HEK293 (cell line): ENCODE results near the gene IFNL3.

Source experiments
- CTCF ChIA-PET: fragments of 350-600 bp; formaldehyde crosslinking; extraction: SDS; loops from one replicate; lab custom pipeline; 2021; ENCODE audit warnings: antibody characterized with exemption; lab: Yijun Ruan, JAX
- POLR2A ChIA-PET: fragments of 300-600 bp; formaldehyde crosslinking; extraction: SDS; loops from one replicate; lab custom pipeline; 2020; ENCODE audit warnings: antibody characterized with exemption, inconsistent platforms; lab: Yijun Ruan, JAX
- H3K27ac ChIP-seq: fragments of 200-500 bp; sonication (Bioruptor generic); 2 replicates; pipeline ENCODE4 v1.5.1; 2014; ENCODE audit warnings: low read depth, low read length, control low read depth, inconsistent platforms; ENCODE audit errors: extremely low read depth
- H3K36me3 ChIP-seq, 2 experiments: fragments of 200-500 bp in 1 of 2; sonication (Bioruptor generic) in 1 of 2; 1 replicate in 1 of 2; 2 replicates in 1 of 2; pipeline ENCODE4 v1.5.1; 2014 to 2017; ENCODE audit warnings: inconsistent platforms in 2 of 2, low read length in 2 of 2; ENCODE audit not compliant: control insufficient read depth in 2 of 2, insufficient read depth in 1 of 2
- H3K4me1 ChIP-seq: fragments of 200-500 bp; sonication (Bioruptor generic); 2 replicates; pipeline ENCODE4 v1.5.1; 2014; ENCODE audit warnings: mild to moderate bottlenecking, low read length, inconsistent platforms; ENCODE audit not compliant: control insufficient read depth, insufficient read depth
- H3K4me3 ChIP-seq: 2 replicates; pipeline ENCODE4 v1.5.1; 2011; ENCODE audit warnings: low read depth, mild to moderate bottlenecking, control low read depth, low read length, moderate library complexity
- H3K9me3 ChIP-seq: fragments of 200-500 bp; sonication (Bioruptor generic); 2 replicates; pipeline ENCODE4 v1.5.1; 2014; ENCODE audit warnings: low read depth, low read length, inconsistent platforms; ENCODE audit not compliant: control insufficient read depth, insufficient read depth
- BCL6B ChIP-seq: fragments of 450-650 bp; formaldehyde crosslinking; IDR thresholded peaks from 2 replicates; pipeline ENCODE4 v1.5.1; 2017; ENCODE audit warnings: missing biosample characterization, missing genetic modification characterization
- IKZF3 ChIP-seq: fragments of 450-650 bp; IDR thresholded peaks from 2 replicates; pipeline ENCODE4 v1.5.0; 2018; ENCODE audit warnings: missing biosample characterization, mild to moderate bottlenecking, missing genetic modification characterization, moderate library complexity
- MZF1 ChIP-seq: fragments of 450-650 bp; formaldehyde crosslinking; IDR thresholded peaks from 2 replicates; pipeline ENCODE4 v1.5.1; 2017; ENCODE audit warnings: missing biosample characterization, missing genetic modification characterization, borderline replicate concordance
- PATZ1 ChIP-seq: fragments of 450-650 bp; formaldehyde crosslinking; IDR thresholded peaks from 2 replicates; pipeline ENCODE4 v1.5.1; 2016; ENCODE audit warnings: missing biosample characterization, missing genetic modification characterization
- REPIN1 ChIP-seq: fragments of 450-650 bp; formaldehyde crosslinking; IDR thresholded peaks from 2 replicates; pipeline ENCODE4 v1.5.1; 2017; ENCODE audit warnings: missing biosample characterization, missing genetic modification characterization, low read depth
- SCRT1 ChIP-seq: fragments of 450-650 bp; formaldehyde crosslinking; IDR thresholded peaks from 2 replicates; pipeline ENCODE4 v1.5.1; 2016; ENCODE audit warnings: missing biosample characterization, missing genetic modification characterization, borderline replicate concordance
- TCF7L2 ChIP-seq: IDR thresholded peaks from 2 replicates; pipeline ENCODE4 v1.6.1; 2011; ENCODE audit warnings: low read depth, mild to moderate bottlenecking, inconsistent platforms, low read length, moderate library complexity, borderline replicate concordance
- YY2 ChIP-seq: fragments of 450-650 bp; formaldehyde crosslinking; IDR thresholded peaks from 2 replicates; pipeline ENCODE4 v1.5.1; 2016; ENCODE audit warnings: missing biosample characterization, missing genetic modification characterization
- ZBTB10 ChIP-seq: fragments of 450-650 bp; formaldehyde crosslinking; IDR thresholded peaks from 2 replicates; pipeline ENCODE4 v1.5.1; 2016; ENCODE audit warnings: missing biosample characterization, missing genetic modification characterization
- ZBTB17 ChIP-seq: fragments of 450-650 bp; formaldehyde crosslinking; IDR thresholded peaks from 2 replicates; pipeline ENCODE4 v1.5.1; 2016; ENCODE audit warnings: missing biosample characterization, missing genetic modification characterization
- ZBTB8A ChIP-seq: fragments of 450-650 bp; formaldehyde crosslinking; IDR thresholded peaks from 2 replicates; pipeline ENCODE4 v1.5.1; 2016; ENCODE audit warnings: missing biosample characterization, missing genetic modification characterization
- ZEB2 ChIP-seq: fragments of 450-650 bp; formaldehyde crosslinking; IDR thresholded peaks from 2 replicates; pipeline ENCODE4 v1.5.1; 2016; ENCODE audit warnings: missing biosample characterization, missing genetic modification characterization
- ZNF350 ChIP-seq: fragments of 450-650 bp; formaldehyde crosslinking; IDR thresholded peaks from 2 replicates; pipeline ENCODE4 v1.5.0; 2017; ENCODE audit warnings: missing biosample characterization, mild to moderate bottlenecking, missing genetic modification characterization
- ZNF426 ChIP-seq: fragments of 450-650 bp; formaldehyde crosslinking; IDR thresholded peaks from 2 replicates; pipeline ENCODE4 v1.5.1; 2017; ENCODE audit warnings: missing biosample characterization, missing genetic modification characterization, mild to moderate bottlenecking, inconsistent platforms, moderate library complexity
- ZNF449 ChIP-seq: fragments of 450-650 bp; formaldehyde crosslinking; IDR thresholded peaks from 2 replicates; pipeline ENCODE4 v1.5.1; 2017; ENCODE audit warnings: missing biosample characterization, mild to moderate bottlenecking, missing genetic modification characterization, moderate library complexity
- ZNF600 ChIP-seq: fragments of 450-650 bp; formaldehyde crosslinking; IDR thresholded peaks from 2 replicates; pipeline ENCODE4 v1.5.1; 2016; ENCODE audit warnings: missing biosample characterization, missing genetic modification characterization
- ZNF624 ChIP-seq: fragments of 450-650 bp; formaldehyde crosslinking; IDR thresholded peaks from 2 replicates; pipeline ENCODE4 v1.5.1; 2017; ENCODE audit warnings: missing biosample characterization, missing genetic modification characterization
- ZNF629 ChIP-seq: fragments of 450-650 bp; formaldehyde crosslinking; IDR thresholded peaks from 2 replicates; pipeline ENCODE4 v1.5.1; 2017; ENCODE audit warnings: missing biosample characterization, missing genetic modification characterization
- ZNF747 ChIP-seq: fragments of 450-650 bp; formaldehyde crosslinking; IDR thresholded peaks from 2 replicates; pipeline ENCODE4 v1.5.1; 2016; ENCODE audit warnings: missing biosample characterization, missing genetic modification characterization
- ZNF776 ChIP-seq: fragments of 450-650 bp; formaldehyde crosslinking; IDR thresholded peaks from 2 replicates; pipeline ENCODE4 v1.5.0; 2017; ENCODE audit warnings: missing biosample characterization, missing genetic modification characterization, borderline replicate concordance
- ZNF792 ChIP-seq: fragments of 450-650 bp; formaldehyde crosslinking; IDR thresholded peaks from 2 replicates; pipeline ENCODE4 v1.5.1; 2016; ENCODE audit warnings: missing biosample characterization, missing genetic modification characterization
- ZXDB ChIP-seq: fragments of 450-650 bp; formaldehyde crosslinking; IDR thresholded peaks from 2 replicates; pipeline ENCODE4 v1.5.1; 2016; ENCODE audit warnings: missing biosample characterization, missing genetic modification characterization

Gene IFNL3

GRCh38 chr19:39196320-39196719 lies 48.5 kb downstream of the IFNL3 start:
- Histone ChIP-seq H3K9me3 (no peaks in the 10 kb centered on the region), H3K27ac (no peak overlapping the region), H3K4me1 (no peaks in the 10 kb centered on the region), H3K4me3 (no peak overlapping the region), H3K36me3 (no peaks in the 10 kb centered on the region)
- CTCF ChIA-PET, result interaction anchor here (0.6 to 1.5 kb wide), 6 partner anchors 9 to 140 kb away, joined by 3 to 6 read pairs (median 5); no protein-coding TSS in a partner anchor
- POLR2A ChIA-PET, result interaction anchor here (0.6 kb wide), 1 partner anchor 8 kb away, joined by 7 read pairs; no protein-coding TSS in a partner anchor
- TF ChIP-seq ZNF350 (tag by site-specific recombination) (no peak), BCL6B (tag by site-specific recombination) (no peak), ZNF792 (no peak), ZNF776 (no peak), ZNF426 (tag by site-specific recombination) (no peak), REPIN1 (tag by site-specific recombination) (no peak), MZF1 (tag by site-specific recombination) (no peak), ZXDB (tag by site-specific recombination) (no peak), IKZF3 (tag by site-specific recombination) (no peak), ZNF449 (no peak), TCF7L2 (no peak), SCRT1 (tag by site-specific recombination) (no peak), ZBTB8A (no peak), ZNF747 (tag by site-specific recombination) (no peak)

GRCh38 chr19:39195755-39196154 lies 49.1 kb downstream of the IFNL3 start:
- Histone ChIP-seq H3K9me3 (no peaks in the 10 kb centered on the region), H3K27ac (no peak overlapping the region), H3K4me1 (0 out of 2 replicates have a peak, but pooled peaks cover 3% of the 10 kb centered on the region), H3K4me3 (no peak overlapping the region), H3K36me3 (no peaks in the 10 kb centered on the region)
- ChIA-PET POLR2A (interaction anchor here (0.9 kb wide), 1 partner anchor 146 kb away, joined by 4 read pairs; the partner anchor contains the start of gene SAMD4B), CTCF (interaction anchor here (0.6 to 1.5 kb wide), 6 partner anchors 9 to 140 kb away, joined by 3 to 6 read pairs (median 5); no protein-coding TSS in a partner anchor)
- TF ChIP-seq PATZ1 (tag by site-specific recombination) (0 out of 2 replicates have a peak, but pooled peaks have one; percentile 31), ZEB2 (peak; percentile 51; the same call in 1 of the 2 replicates), ZBTB10 (tag by site-specific recombination) (peak; percentile 64; the same call in 1 of the 2 replicates), ZNF629 (tag by site-specific recombination) (no peak), ZNF624 (tag by site-specific recombination) (no peak), ZBTB17 (tag by site-specific recombination) (peak; percentile 56; the same call in 1 of the 2 replicates), YY2 (tag by site-specific recombination) (peak; percentile 13; the same call in 1 of the 2 replicates), ZNF600 (no peak)
